Stomach (tissue), 4 donors: ENCODE measurements around the gene NKX6-2.

Experiments used
- CTCF ChIP-seq, 7 experiments: fragments of 450-650 bp in 4 of 7; fragments of 200-600 bp in 3 of 7; sonication (generic) in 3 of 7; IDR thresholded peaks; one replicate each; pipeline ENCODE4 v1.5.1; 2016 to 2019; ENCODE audit warnings: antibody characterized with exemption in 7 of 7, control low read depth in 2 of 7, mild to moderate bottlenecking in 1 of 7
- EP300 ChIP-seq: sonication (generic); formaldehyde crosslinking; IDR thresholded peaks from one replicate; pipeline ENCODE4 v1.6.1; 2017; ENCODE audit warnings: antibody characterized with exemption

- no peak for TF ChIP-seq CTCF (IDR thresholded peaks at IDR 0.05)
- no peak for TF ChIP-seq EP300
Measured at GRCh38 chr10:132774902-132775863, 10.8 kb downstream of the NKX6-2 start.
